Activated T-cell treated with anti-CD3 and anti-CD28 coated beads for 1 hour (primary cell): ENCODE results near the gene PKN1.

Source experiments
- DNase-seq: peaks from one replicate; pipeline ENCODE4 v3.0.0-alpha.2; 2020; ENCODE audit warnings: low read depth

PKN1 gene

GRCh38 chr19:14406645-14407401 is 26.3 kb upstream of the PKN1 start:
- DNase-seq, result no peak

DNA sequence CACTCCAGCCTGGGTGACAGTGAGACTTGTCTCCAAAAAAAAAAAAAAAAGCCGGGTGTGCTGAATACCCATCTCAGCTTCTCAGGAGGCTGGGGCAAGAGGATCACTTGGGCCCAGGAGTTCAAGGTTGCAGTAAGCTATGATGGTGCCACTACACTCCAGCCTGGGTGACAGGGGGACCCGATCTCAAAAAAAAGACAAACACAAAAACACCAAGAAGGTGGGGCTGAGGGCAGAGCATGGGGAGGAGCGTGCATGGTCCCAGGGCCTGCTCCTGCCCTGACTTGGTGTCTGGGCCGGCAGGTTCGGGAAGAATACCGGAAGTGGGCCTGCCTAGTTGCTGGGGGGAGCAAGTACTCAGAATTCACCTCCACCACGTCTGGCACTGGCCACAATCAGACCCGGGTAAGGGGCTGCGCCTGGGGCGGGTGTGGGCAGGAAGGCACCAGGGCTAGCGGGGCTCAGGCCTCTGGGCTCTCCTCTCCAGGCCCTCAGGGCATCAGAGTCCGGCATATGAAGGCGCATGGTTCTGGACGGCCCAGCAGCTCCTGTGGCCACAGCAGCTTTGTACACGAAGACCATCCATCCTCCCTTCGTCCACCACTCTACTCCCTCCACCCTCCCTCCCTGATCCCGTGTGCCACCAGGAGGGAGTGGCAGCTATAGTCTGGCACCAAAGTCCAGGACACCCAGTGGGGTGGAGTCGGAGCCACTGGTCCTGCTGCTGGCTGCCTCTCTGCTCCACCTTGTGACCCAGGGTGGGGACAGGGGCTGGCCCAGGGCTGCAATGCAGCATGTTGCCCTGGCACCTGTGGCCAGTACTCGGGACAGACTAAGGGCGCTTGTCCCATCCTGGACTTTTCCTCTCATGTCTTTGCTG is 25.3 kb upstream of the PKN1 start:
- DNase-seq, result no peak

DNA sequence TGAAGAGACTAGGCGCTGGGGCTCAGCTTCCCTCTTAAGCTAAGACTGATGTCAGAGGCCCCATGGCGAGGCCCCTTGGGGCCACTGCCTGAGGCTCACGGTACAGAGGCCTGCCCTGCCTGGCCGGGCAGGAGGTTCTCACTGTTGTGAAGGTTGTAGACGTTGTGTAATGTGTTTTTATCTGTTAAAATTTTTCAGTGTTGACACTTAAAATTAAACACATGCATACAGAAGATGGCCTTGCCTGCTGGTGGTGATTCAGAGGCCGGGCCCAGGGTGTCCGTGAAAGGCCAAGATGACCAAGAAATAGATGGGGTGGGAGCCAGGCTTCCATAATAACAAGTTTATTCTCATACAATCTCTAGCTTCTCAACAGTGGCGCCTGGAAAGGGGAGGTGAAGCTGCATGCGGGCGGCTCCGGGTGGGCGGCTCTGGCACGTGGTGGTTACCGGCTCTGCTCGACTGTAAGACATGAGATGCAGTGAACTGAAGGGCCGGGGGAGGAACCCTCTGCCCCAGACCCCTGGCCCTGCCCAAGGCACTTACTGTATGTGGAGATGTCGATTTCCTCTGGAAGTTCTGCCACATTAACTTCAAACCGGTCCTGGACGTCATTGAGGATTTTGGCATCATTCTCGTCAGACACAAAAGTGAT is 24.5 kb upstream of the PKN1 start:
- DNase-seq, result no peak

DNA sequence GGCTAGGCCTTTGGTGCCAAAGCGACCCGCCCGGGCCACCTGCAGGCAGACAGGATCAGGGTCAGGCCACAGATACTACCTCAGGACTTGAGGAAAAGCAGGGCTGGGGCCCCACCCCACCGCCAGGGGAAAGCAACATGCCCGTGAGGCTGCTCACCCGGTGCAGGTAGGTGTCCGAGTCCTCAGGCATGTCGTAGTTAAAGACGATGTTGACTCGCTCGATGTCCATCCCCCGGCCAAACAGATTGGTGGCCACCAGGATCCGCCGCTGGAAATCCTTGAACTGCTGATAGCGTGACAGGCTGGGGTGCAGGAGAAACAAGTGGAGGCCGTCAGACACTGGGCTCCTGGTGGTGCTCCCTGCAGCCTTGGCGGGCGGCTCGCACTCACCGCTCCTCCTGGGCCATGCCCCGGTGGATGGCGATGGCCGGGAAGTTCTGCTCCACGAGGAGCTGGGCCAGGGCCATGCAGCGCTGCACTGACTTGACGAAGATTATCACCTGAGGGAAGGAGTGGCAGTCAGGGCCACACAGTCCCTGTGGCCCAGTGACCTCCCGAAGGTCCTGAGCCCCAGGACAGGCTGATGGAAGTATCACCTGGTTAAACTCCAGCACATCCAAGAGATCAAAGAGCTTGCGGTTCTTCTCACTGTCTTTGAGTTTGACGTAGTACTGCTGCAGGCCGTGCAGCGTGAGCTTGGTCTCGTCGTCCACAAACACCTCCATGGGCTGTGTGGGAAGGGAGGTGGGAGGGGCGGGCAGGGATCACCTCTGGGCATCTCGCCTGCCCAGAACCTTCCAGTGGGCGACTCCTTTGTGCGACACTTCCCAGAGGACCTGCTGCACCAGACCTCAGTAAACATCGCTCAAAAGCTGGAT is 23.7 kb upstream of the PKN1 start:
- no peak for DNase-seq

GRCh38 chr19:14410091-14411051 is 22.7 kb upstream of the PKN1 start:
- no peak for DNase-seq

DNA sequence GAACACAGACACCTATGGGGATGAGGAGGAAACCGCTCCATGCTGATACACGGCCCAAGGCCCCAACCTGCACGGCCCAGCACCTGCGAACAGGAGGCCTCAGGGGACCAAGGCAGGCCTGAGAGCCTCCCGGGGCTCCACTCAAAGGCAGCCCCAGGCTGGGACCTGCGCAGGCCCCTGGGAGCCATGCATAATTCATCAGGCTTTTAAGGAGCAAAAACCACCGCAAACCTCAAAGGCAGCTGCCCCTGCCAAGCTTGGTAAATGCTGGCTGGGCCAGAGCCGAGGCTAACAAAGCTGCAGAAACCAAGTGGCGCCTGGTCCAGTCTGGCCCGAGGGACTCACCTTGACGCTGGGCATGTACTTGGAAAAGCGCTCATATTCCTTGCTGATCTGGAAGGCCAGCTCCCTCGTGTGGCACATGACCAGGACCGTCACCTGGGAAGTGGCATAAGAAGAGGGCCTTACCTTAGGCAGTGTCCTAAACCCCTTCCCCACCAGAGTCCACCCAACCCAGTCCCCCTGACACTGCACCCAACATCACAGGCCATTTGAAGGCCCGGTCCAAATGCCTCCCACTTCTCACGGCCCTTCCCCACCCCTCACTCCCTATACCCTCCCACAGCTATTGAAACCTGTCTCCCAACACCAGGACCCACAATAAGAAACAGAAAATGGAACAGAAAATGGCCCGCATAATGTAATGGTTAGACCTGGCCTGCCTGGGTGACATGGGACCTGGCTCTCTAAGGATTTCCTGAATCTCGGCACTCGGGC is 21.8 kb upstream of the PKN1 start:
- DNase-seq, result no peak

DNA sequence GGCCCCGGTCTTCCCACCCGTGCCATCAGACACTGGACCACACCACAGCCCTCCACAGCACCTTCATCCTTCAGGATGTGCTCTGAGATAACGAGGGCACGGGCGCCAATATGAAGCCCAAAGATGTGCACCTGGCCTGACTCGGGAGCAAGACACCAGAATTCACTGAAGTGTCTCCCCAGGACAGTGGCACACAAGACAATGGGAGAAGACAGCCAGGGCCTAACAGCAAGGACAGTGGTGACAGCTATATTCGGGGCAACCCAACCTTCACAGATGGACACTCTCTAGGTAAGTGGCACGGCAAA is 21.2 kb upstream of the PKN1 start:
- no peak for DNase-seq

DNA sequence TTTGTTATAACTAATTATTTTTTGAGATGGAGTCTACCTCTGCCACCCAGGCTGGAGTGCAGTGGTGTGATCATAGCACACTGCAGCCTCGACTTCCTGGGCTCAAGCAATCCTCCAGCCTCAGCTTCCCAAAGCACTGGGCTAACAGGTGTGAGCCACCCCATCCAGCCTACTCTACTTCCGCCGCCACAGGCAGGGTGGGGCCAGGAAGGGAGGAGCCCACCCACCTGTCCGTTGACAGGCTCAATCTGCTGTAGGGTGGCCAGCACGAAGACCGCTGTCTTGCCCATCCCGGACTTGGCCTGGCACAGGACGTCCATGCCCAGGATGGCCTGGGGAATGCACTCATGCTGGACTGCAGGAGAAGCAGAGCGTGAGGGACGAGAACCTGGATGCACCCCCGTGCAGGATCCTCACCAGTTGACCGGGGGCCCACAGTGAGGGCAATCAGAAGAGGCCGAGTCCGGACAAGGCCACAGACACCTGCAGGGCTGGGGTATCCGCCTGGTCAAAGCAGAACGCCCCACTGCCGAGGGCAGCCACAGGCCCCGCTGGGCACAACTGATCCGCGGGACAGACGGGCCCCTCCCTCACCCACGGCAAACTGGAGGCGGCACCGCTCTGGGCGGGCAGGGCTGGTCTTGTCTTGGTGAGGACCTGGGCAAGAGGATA is 20.6 kb upstream of the PKN1 start:
- DNase-seq, result no peak

DNA sequence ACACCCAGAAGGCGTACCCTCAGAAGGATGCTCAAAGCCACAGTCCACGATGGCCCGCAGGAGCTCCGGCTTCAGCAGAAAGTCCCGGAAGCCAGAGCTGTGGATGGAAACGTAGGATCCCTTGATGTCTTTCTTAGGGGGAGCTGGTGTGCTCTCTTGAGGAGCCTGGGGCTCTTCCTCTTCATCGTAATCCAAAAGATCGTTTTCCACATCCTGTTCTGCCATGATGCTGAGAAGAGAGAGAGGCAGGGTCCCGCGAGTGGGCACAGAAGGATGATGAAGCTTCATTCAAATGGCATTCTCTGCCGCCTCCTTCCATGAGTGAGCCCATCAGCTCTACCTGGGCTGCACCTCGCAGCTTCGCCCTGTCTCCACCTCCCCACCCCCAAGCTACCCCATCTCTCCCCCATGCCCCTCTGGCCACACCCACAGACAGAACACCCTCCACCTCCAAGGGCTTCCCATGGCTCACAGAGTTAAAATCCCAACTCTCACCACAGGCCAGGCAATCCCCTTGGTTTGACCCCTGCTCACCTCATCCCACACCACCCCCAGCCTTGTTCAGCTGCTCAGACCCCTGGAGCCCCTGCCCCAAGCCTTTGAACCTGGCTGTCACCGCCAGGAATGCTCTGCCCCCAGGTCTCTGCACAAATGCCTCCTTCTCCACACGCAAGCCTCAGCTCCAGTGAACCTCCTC is 20.0 kb upstream of the PKN1 start:
- no peak for DNase-seq

DNA sequence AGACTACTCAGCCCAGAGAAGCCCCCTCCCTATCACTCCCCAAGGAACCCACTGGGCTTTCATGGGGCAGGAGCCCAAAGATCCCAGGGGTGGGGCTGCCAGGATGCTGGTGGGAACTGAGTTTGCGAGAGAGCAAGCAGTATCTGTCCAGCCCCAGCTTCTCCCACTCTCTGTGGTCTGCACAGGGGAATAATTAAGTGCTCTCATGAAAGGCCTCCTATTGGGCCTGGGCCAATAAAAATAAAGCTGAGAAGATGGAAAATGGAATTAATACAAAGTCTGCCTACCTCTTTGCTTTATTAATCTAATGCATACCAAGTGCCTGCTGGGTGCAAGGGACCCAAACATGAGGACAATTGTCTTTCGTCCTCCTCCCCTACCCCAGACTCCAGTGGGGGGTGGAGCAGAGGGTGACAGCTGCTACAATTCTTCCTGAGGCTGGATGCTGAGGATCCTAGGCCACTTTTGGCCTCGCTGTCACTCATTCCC is 19.4 kb upstream of the PKN1 start:
- DNase-seq, result no peak

GRCh38 chr19:14414926-14415690 is 18.0 kb upstream of the PKN1 start:
- DNase-seq, result no peak

- no peak for DNase-seq
Measured at GRCh38 chr19:14416817-14417231, 16.3 kb upstream of the PKN1 start.

- no peak for DNase-seq
Measured at GRCh38 chr19:14418856-14419105, 14.3 kb upstream of the PKN1 start.

DNA sequence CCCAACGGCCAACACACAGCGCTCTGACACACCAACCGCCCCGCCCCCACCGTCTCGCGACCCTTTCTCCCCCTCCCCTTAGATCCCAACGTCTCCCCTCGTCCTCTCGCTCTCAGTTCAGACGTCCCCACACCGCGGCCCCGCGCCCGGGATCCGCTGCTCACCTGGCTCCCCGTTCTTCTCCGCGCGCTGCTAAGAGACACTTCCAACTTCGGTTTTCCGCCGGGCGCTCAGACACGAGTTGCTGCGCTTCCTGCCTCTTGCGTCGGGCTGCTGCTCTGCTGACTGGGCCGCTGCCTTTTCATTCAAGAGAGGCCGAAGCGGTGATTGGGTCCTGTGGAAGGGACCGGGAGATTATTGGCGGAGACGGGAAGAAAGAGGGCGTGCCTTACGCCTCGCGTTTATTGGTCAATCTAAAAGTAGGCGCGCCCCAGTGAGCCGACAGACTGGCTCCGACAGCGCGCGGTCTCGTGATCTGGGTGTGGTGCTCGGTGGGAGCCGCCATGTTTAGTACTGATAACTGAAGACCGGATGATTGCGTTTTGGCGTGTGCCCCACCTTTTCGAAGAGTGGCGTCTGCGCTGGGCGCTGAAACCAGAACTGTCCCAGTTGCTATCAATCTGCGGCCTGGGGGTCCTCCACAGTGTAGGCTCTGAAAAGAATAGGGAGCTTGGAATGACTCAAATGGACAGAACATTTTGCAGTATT is 13.8 kb upstream of the PKN1 start, which contains the start of gene DDX39A:
TSS of gene DDX39A (minus strand) at position 236 of the 708 bp plus-strand sequence. CDS start 6,121 bp downstream, outside the sequence.
- DNase-seq, result peak; percentile 91

GRCh38 chr19:14425696-14426138 is 7.4 kb upstream of the PKN1 start:
- no peak for DNase-seq

DNA sequence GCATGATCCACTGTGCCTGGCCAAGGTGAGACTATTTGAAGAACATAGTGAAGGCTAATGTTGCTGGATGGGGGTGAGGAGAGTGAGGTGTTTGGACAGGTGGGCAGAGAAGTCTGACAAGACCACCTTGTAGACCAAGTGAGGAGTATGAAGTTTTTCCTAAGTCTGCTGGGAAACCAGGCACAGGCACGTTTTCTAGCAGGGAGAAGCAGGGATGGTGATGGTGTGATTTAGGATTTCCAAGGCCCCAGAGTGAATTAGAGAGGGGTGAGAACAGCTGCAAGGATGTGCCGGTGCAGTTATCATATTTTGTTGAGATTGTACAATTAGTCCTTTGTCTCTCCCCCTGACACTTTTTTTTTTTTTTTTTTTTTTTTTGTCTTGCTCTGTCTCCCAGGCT is 5.6 kb upstream of the PKN1 start:
- no peak for DNase-seq

DNA sequence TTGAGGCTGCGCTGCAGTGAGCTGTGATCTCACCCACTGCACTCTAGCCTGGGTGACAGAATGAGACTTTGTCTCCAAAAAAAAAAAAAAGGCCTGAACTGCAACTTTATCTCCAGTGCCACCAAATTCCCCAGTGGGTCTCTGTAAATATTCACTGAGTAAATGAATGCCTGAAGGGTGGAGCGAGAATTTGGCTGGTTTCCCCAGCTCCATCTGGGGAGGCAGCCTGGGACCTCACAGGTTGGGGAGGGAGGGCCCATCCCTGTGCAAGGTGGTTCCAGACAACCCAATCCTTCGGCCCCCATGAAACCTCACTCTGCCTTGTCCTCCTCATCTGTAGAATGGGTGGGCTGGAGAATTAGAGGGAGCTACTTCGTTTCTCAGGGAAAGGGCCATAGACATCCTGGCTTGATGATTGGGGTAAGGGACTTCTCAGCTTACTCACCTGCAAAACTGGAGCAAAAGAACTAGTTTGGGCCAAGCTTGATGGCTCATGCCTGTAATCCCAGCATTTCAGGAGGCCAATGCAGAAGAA is 4.2 kb upstream of the PKN1 start:
- DNase-seq, result no peak
